ENCODE measurements around the gene MORN5.

MORN5 gene

DNA sequence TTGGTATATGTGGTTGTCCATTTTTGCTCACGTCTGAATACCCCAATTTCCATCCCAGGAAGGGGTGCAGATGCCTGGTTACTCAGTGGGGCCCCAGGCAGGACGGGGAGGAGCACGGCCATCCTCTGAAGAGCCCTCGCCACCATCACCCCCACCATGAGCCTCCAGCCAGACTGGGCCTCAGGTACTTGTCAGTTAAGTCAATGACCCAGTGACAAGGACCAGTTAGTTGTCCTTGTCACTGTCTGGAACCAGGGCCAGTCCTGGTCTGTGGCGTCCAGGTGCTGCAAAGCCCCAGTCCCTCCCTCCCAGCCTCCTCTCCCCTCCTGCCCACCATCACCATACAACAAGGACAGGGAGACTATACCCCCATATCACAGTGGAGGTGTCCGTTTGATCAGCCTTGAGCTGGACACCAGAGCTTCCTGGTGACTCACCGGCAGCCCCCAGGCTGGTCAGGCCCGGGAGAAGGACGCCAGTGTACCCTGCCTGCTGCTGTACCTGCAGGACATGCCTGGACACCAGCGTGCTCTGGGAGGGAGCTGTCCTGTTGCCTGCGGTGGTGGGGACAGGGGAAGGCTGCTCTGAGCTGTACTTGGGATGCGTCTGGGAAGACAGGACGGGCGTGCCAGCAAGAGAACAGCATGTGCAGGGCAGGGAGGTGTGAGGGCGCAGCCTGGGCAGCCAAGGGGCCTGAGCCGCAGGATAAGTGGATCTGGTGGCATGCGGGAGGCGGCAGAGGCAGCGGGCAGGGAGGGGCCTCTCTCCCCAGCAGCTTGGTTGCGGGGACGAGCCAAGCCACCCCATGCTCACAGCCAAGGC is 34.0 kb upstream of the MORN5 start:
- DNase-seq, result no peak

DNA sequence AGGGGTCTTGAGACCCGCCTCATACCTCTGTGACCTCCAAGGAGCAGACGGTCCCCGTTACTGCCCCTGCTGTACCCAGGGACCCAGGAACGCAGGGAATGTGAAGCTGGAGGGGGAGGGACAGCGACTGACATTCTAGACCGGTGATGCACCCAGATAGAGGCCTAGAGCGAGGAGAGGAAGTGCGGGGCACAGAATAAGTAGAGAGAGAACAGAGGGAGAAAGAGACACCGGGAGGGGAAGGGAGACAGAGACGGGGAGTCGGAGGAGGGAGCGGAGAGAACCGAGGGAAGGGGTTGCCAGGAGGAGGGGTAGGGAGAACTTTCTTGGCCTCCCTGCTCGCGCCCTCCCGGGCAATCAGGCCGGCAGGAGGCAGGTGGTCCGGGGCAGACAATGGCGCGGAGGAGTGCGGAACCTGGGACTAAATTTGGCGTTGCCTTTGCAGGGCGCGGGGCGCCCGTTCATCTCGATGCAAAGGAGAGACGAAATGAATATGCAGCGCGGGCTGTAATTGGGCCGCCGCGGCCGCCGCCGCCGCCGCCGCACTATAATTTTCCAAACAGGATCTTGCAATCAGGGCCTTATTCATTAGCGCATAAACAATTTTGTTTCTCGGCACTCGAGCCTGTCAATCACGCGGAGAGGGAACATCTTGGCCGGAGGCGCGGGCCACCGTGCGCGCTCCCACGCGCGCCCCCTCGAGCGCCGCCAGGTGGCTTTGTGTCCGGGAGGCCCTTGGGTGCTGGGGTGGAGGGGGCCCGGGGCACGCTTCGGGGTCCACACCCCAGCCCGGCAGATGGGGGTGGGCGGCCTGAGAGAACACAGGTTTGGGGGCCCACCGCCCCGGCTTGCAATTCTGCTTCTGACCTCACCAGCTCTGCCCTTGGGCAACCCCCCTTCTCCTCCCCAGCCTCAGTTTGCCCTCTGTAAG is 33.1 kb upstream of the MORN5 start:
- no peak for DNase-seq

GRCh38 chr9:122127396-122127798 is 32.3 kb upstream of the MORN5 start:
- DNase-seq, result no peak

- no peak for DNase-seq
Observed at GRCh38 chr9:122128007-122128968, 31.4 kb upstream of the MORN5 start.

- DNase-seq, result no peak
Observed at GRCh38 chr9:122128969-122129343, 30.8 kb upstream of the MORN5 start.

DNA sequence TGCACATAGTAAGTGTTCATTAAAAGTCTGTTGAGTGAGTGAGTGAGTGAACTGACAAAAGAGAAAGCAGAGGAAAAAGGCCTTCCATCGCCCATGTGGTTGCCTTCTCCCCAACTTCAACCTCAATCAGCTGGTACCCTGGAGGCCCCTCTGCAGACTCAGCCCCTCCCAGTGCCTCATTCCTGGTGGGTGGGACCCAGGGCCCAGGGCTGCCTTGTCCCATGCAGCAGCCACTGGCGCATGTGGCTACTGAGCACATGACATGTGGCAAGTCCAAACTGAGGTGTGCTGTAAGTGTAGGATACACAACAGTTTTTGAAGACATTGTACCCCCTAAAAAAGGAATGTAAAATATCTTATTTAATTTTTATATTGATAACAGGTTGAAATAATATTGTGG is 29.7 kb upstream of the MORN5 start:
- no peak for DNase-seq

GRCh38 chr9:122130837-122131236 is 28.9 kb upstream of the MORN5 start:
- no peak for DNase-seq

GRCh38 chr9:122131401-122132001 is 28.2 kb upstream of the MORN5 start:
- no peak for DNase-seq

GRCh38 chr9:122132539-122132938 is 27.2 kb upstream of the MORN5 start:
- DNase-seq, result no peak

GRCh38 chr9:122133263-122133983 is 26.3 kb upstream of the MORN5 start:
- DNase-seq, result no peak

DNA sequence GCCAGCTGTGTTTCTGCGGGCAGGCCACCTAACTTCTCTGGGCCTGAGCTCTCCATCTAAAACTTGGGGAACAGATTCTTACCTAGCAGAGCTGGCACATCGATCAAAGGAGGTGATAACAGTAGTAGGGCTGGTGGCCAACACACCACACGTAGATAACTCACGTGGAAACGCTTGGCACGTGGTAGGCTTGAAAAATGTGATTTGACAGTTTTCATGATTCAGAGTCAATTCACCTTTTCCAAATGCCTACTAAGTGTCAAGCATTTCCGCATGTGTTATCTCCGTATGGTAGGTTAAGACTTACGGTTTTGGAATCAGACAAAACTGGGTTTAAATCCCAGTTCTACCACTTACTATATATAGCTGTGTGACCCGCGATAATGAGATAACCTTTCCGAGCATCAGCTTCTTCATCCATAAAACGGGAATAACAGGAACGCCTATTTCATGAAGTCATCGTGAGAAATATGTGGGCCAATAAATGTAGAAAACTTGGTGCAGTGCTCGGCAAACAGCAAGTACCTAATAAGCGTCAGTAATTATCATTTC is 25.6 kb upstream of the MORN5 start:
- no peak for DNase-seq

GRCh38 chr9:122134822-122135528 is 24.7 kb upstream of the MORN5 start:
- no peak for DNase-seq

- DNase-seq, result no peak
Observed at GRCh38 chr9:122135529-122135859, 24.2 kb upstream of the MORN5 start.

DNA sequence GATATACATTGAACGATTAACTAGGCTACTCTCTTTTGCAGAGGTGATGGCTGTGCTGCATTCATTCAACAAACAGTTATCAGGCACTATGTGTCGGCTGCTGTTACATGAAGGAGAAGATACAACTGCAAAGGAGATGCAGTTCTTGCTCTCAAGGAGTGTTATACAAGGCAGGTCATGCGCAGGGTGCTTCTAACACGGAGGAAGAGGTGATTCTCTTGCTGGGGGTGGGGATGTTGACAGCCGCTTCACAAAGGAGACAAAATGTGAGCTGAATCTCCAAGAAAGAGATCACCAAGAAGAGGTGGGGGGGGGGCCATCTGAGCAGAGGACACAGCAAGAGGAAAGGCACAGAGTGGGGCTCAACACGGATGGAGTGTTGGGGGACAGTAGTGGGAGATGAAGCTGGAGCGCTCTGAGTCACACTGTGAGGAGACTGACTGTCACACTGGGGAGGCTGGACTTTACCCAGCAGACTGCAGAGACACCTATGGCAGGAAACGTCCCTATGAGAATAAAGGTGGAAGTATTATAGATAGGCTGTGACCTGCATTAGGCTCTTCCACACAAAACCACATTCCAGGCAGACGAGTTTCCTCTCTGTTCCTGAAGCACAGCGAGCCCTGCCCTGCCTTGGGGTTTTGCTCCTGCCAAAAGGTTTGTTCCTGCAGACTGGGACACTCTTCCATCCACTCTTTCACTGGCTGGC is 21.0 kb upstream of the MORN5 start:
- no peak for DNase-seq

GRCh38 chr9:122140368-122141193 is 19.1 kb upstream of the MORN5 start:
- no peak for DNase-seq

DNA sequence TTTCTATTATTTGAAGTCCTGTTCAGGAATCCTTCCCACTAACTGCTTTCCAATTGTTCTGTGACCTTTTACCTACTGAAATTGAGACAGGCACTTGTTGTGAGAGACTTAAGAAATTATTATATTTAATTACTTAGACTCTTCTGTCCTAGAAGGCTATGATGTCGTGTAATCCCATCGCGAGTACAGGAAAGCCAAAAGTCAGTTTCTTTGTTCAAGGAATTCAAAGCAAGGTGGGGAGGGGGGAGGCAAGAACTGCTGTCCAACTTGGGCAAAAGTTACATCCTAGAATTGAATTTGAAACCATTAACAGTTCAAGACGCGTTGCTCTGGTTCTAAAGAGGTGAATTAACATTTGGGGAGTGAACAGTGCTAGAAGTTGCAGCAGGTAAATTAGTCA is 18.0 kb upstream of the MORN5 start:
- DNase-seq, result no peak

- no peak for DNase-seq
Observed at GRCh38 chr9:122143296-122143695, 16.4 kb upstream of the MORN5 start.

GRCh38 chr9:122143876-122144405 is 15.8 kb upstream of the MORN5 start:
- DNase-seq, result no peak
